Cardiac fibroblast (primary cell): ENCODE data around the gene CILP2.
A peak's percentile ranks its signal among the peaks of the same experiment; 100 is the strongest.

Experiments used
- DNase-seq, 2 donors: peaks; one replicate each; pipeline versions ENCODE4 v3.0.0 to v3.0.0-alpha.2; 2010; ENCODE audit warnings: low read depth in 2 of 2
- H3K4me3 ChIP-seq, 2 donors: replicated peaks in 1 of 2; 1 replicate in 1 of 2; 2 replicates in 1 of 2; pipeline ENCODE4 v1.5.1; 2011; ENCODE audit warnings: low read depth in 2 of 2, low read length in 2 of 2, mild to moderate bottlenecking in 2 of 2, moderate library complexity in 1 of 2
- CTCF ChIP-seq: IDR thresholded peaks from one replicate; pipeline ENCODE4 v1.5.1; 2011; ENCODE audit warnings: low read depth, mild to moderate bottlenecking, low read length, inconsistent platforms

CILP2 gene

GRCh38 chr19:19540715-19541515, 2.9 kb downstream of the CILP2 start:
- DNase-seq = peak; percentile 19 to 37
- TF ChIP-seq CTCF = no peak
- no peak overlapping the region for H3K4me3 ChIP-seq

- H3K4me3 ChIP-seq = no peak overlapping the region
- TF ChIP-seq CTCF = no peak
- DNase-seq = no peak
Measured at GRCh38 chr19:19541616-19542015, 3.6 kb downstream of the CILP2 start.

- TF ChIP-seq CTCF = no peak
- H3K4me3 ChIP-seq = no peak overlapping the region
- no peak for DNase-seq
Measured at GRCh38 chr19:19542507-19542906, 4.4 kb downstream of the CILP2 start.

- no peak overlapping the region for H3K4me3 ChIP-seq
- DNase-seq = no peak
- no peak for TF ChIP-seq CTCF
Measured at GRCh38 chr19:19543101-19543500, 5.0 kb downstream of the CILP2 start.

- no peak for DNase-seq
- no peak overlapping the region for H3K4me3 ChIP-seq
- no peak for TF ChIP-seq CTCF
Measured at GRCh38 chr19:19543640-19544039, 5.6 kb downstream of the CILP2 start.

GRCh38 chr19:19544257-19544953, 6.3 kb downstream of the CILP2 start:
- DNase-seq = no peak
- TF ChIP-seq CTCF = no peak
- H3K4me3 ChIP-seq = no peak overlapping the region
